Measurements from ENCODE around the gene RANBP17.
"Not testable (repeated sequence)": the region's sequence is repeated elsewhere in the genome, so short reads cannot be mapped to it uniquely, and the experiment has no call there.

RANBP17 gene

GRCh38 chr5:171297941-171298340 lies 436.1 kb downstream of the RANBP17 start:
- DNase-seq (ENCODE audit: low read depth) = not testable (repeated sequence)

GRCh38 chr5:171299228-171299627 lies 437.4 kb downstream of the RANBP17 start:
- DNase-seq (ENCODE audit: low read depth) = no peak

- no peak for DNase-seq (ENCODE audit: low read depth)
Observed at GRCh38 chr5:171299851-171300250, 438.0 kb downstream of the RANBP17 start.

- DNase-seq (ENCODE audit: low read depth) = no peak
Observed at GRCh38 chr5:171300358-171300757, 438.5 kb downstream of the RANBP17 start.

GRCh38 chr5:171306166-171306565 lies 444.3 kb downstream of the RANBP17 start:
- no peak for DNase-seq (ENCODE audit: low read depth)

GRCh38 chr5:171306781-171307591 lies 445.2 kb downstream of the RANBP17 start:
- no peak for DNase-seq (ENCODE audit: low read depth)

- no peak for DNase-seq (ENCODE audit: low read depth)
Observed at GRCh38 chr5:171307789-171308452, 446.1 kb downstream of the RANBP17 start.

GRCh38 chr5:171308453-171309275 lies 446.8 kb downstream of the RANBP17 start, which contains the start of gene TLX3:
TLX3 (plus strand) TSS chr5:171309248; CDS start chr5:171309366, 118 bp downstream.
- DNase-seq (ENCODE audit: low read depth) = no peak

GRCh38 chr5:171309276-171310211 lies 447.7 kb downstream of the RANBP17 start:
- no peak for DNase-seq (ENCODE audit: low read depth)

- no peak for DNase-seq (ENCODE audit: low read depth)
Observed at GRCh38 chr5:171310212-171310818, 448.5 kb downstream of the RANBP17 start.

GRCh38 chr5:171310819-171311321 lies 449.1 kb downstream of the RANBP17 start:
- no peak for DNase-seq (ENCODE audit: low read depth)

- DNase-seq (ENCODE audit: low read depth) = peak; percentile 51
Observed at GRCh38 chr5:171311322-171312077, 449.7 kb downstream of the RANBP17 start.

- no peak for DNase-seq (ENCODE audit: low read depth)
Observed at GRCh38 chr5:171312129-171312974, 450.5 kb downstream of the RANBP17 start.

- no peak for DNase-seq (ENCODE audit: low read depth)
Observed at GRCh38 chr5:171313481-171314206, 451.8 kb downstream of the RANBP17 start.

- DNase-seq (ENCODE audit: low read depth) = no peak
Observed at GRCh38 chr5:171314728-171315385, 453.0 kb downstream of the RANBP17 start.

- DNase-seq (ENCODE audit: low read depth) = no peak
Observed at GRCh38 chr5:171315386-171315891, 453.6 kb downstream of the RANBP17 start.

GRCh38 chr5:171315925-171316257 lies 454.1 kb downstream of the RANBP17 start:
- DNase-seq (ENCODE audit: low read depth) = no peak

All from ELR (cell line).